ENCODE results near the gene HCN1.
A peak's percentile ranks its signal among the peaks of the same experiment; 100 is the strongest.

The HCN1 gene

GRCh38 chr5:45627076-45627656 lies 69.0 kb downstream of the HCN1 start:
- Histone ChIP-seq H3K4me1 (ENCODE audit: insufficient read depth, poor library complexity, severe bottlenecking) (no peaks in the 10 kb centered on the region), H3K27me3 (ENCODE audit: insufficient read depth, poor library complexity, severe bottlenecking) (peaks cover 10% of the 10 kb centered on the region), H3K4me3 (ENCODE audit: severe bottlenecking) (no peak overlapping the region), H3K9me3 (ENCODE audit: severe bottlenecking) (no peaks in the 10 kb centered on the region), H3K36me3 (ENCODE audit: low read depth) (no peaks in the 10 kb centered on the region), H3K27ac (ENCODE audit: poor library complexity, severe bottlenecking) (no peak overlapping the region)
- no peak for TF ChIP-seq CTCF (IDR thresholded peaks at IDR 0.05; ENCODE audit: poor library complexity, severe bottlenecking)
- DNase-seq (ENCODE audit: low spot score), result no peak
- ATAC-seq (ENCODE audit: low read depth), result no peak

DNA sequence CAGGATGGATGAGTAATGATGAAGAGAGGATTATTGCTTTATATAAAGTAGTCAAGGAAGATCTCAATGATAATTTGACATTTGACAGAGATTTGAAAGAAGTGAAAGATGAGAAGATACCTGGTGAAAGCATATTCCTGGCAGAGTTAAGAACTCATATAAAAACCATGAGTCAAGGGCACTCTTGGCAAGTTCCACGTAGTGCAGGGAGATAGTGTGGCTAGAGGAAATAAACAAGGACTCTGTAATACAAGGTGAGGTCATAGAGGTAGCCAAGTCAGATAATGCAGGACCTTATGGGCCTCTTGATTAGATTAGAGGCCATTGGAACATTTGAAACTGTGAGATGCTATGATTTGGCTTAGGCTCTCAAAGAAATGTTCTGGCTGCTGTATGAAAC lies 72.3 kb downstream of the HCN1 start:
- H3K36me3 ChIP-seq (ENCODE audit: low read depth), result no peaks in the 10 kb centered on the region
- ATAC-seq (ENCODE audit: low read depth), result 0 out of 3 replicates have a peak, but pooled peaks have one; percentile 21
- H3K27ac ChIP-seq (ENCODE audit: poor library complexity, severe bottlenecking), result no peak overlapping the region

DNA sequence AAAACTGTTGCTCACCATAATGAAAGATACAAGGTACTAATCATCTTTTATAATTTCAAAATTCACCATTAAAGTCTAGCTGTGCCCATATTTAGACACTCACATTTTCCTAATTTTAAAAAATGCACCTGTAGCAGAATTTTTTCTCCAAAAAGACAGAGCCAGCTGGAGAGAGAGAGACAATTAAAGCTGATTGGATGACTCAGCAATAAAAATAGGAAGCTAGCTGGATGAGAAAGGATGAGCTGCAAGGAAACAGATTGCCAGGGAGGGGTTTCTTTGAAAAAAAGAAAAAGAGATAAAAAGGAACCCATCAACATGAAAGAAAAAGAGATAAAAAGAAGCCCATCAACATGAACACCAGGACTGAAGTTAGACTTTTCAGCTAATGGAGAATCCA lies 73.8 kb downstream of the HCN1 start:
- Histone ChIP-seq H3K9me3 (ENCODE audit: severe bottlenecking) (no peaks in the 10 kb centered on the region), H3K27me3 (ENCODE audit: insufficient read depth, poor library complexity, severe bottlenecking) (peaks cover 10% of the 10 kb centered on the region), H3K4me1 (ENCODE audit: insufficient read depth, poor library complexity, severe bottlenecking) (no peaks in the 10 kb centered on the region), H3K36me3 (ENCODE audit: low read depth) (no peaks in the 10 kb centered on the region), H3K4me3 (ENCODE audit: severe bottlenecking) (no peak overlapping the region), H3K27ac (ENCODE audit: poor library complexity, severe bottlenecking) (no peak overlapping the region)
- TF ChIP-seq CTCF (IDR thresholded peaks at IDR 0.05; ENCODE audit: poor library complexity, severe bottlenecking), result no peak
- no peak for ATAC-seq (ENCODE audit: low read depth)
- DNase-seq (ENCODE audit: low spot score), result no peak

More for the DNA sequence above, 72.3 kb downstream of the HCN1 start:
- Histone ChIP-seq H3K4me1 (ENCODE audit: insufficient read depth, poor library complexity, severe bottlenecking) (no peaks in the 10 kb centered on the region), H3K27me3 (ENCODE audit: insufficient read depth, poor library complexity, severe bottlenecking) (peaks cover 13% of the 10 kb centered on the region), H3K4me3 (ENCODE audit: severe bottlenecking) (no peak overlapping the region), H3K9me3 (ENCODE audit: severe bottlenecking) (no peaks in the 10 kb centered on the region)
- no peak for DNase-seq (ENCODE audit: low spot score)
- TF ChIP-seq CTCF (IDR thresholded peaks at IDR 0.05; ENCODE audit: poor library complexity, severe bottlenecking), result no peak

- TF ChIP-seq CTCF (IDR thresholded peaks at IDR 0.05; ENCODE audit: poor library complexity, severe bottlenecking), result no peak
- H3K27ac ChIP-seq (ENCODE audit: poor library complexity, severe bottlenecking), result no peak overlapping the region
- ATAC-seq (ENCODE audit: low read depth) (no peak), DNase-seq (ENCODE audit: low spot score) (no peak)
- H3K27me3 ChIP-seq (ENCODE audit: insufficient read depth, poor library complexity, severe bottlenecking), result peaks cover 7% of the 10 kb centered on the region
- no peaks in the 10 kb centered on the region for H3K4me1 ChIP-seq (ENCODE audit: insufficient read depth, poor library complexity, severe bottlenecking)
- H3K9me3 ChIP-seq (ENCODE audit: severe bottlenecking), result no peaks in the 10 kb centered on the region
- H3K36me3 ChIP-seq (ENCODE audit: low read depth), result no peaks in the 10 kb centered on the region
- no peak overlapping the region for H3K4me3 ChIP-seq (ENCODE audit: severe bottlenecking)
Observed at GRCh38 chr5:45617859-45618416, 78.2 kb downstream of the HCN1 start.

DNA sequence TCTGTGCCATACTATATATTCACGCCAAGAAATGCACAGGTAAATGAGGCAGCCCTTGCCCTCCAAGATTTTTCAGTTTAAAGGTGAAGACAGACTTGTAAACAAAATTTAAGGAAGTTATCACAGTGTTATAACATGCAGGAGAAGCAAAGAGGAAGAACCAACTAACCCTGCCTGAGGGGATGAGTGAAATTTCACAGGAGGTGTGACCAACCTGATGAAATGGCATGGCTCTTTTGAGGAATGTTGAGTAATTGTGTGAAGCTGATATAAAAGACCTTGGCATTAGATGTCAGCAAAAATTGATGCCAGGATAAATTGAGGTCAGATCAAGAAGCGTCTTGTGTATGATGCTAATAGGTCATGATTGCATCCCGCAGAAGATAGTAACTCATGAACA lies 86.5 kb downstream of the HCN1 start:
- ATAC-seq (ENCODE audit: low read depth), result no peak
- no peaks in the 10 kb centered on the region for H3K4me1 ChIP-seq (ENCODE audit: insufficient read depth, poor library complexity, severe bottlenecking)
- H3K27ac ChIP-seq (ENCODE audit: poor library complexity, severe bottlenecking), result no peak overlapping the region
- H3K4me3 ChIP-seq (ENCODE audit: severe bottlenecking), result no peak overlapping the region
- no peaks in the 10 kb centered on the region for H3K9me3 ChIP-seq (ENCODE audit: severe bottlenecking)
- H3K27me3 ChIP-seq (ENCODE audit: insufficient read depth, poor library complexity, severe bottlenecking), result peaks cover 14% of the 10 kb centered on the region
- TF ChIP-seq CTCF (IDR thresholded peaks at IDR 0.05; ENCODE audit: poor library complexity, severe bottlenecking), result no peak
- no peak for DNase-seq (ENCODE audit: low spot score)
- H3K36me3 ChIP-seq (ENCODE audit: low read depth), result no peaks in the 10 kb centered on the region

Data from RWPE2 (cell line).